H9 (cell line): Measurements from ENCODE around the gene SF3B5. TPM values are rescaled to one million over a fixed set of nuclear protein-coding genes. Genes with fewer than 3 reads are reported as not detected.
"Not testable (repeated sequence)": the region's sequence is repeated elsewhere in the genome, so short reads cannot be mapped to it uniquely, and the experiment has no call there.

Source experiments
- DNase-seq: peaks from one replicate; pipeline ENCODE4 v3.0.0-alpha.2; 2017
- H2AFZ ChIP-seq: one replicate; pipeline ENCODE4 v1.6.1; 2013; ENCODE audit warnings: mild to moderate bottlenecking, low read length, control low read depth, moderate library complexity
- H2AK5ac ChIP-seq: 2 replicates; pipeline ENCODE4 v1.6.1; 2013; ENCODE audit warnings: low read length, control low read depth, mixed read lengths; ENCODE audit not compliant: insufficient read length
- H2BK120ac ChIP-seq: one replicate; pipeline ENCODE4 v1.6.1; 2013; ENCODE audit warnings: low read depth, mild to moderate bottlenecking, low read length, control low read depth, inconsistent platforms; ENCODE audit not compliant: poor library complexity, severe bottlenecking
- H2BK12ac ChIP-seq: 2 replicates; pipeline ENCODE4 v1.6.1; 2013; ENCODE audit warnings: low read length, control low read depth, mixed read lengths, low read depth; ENCODE audit not compliant: insufficient read length
- H2BK15ac ChIP-seq: 2 replicates; pipeline ENCODE4 v1.6.1; 2013; ENCODE audit warnings: low read depth, low read length, control low read depth
- H2BK20ac ChIP-seq: one replicate; pipeline ENCODE4 v1.6.1; 2013; ENCODE audit warnings: low read depth, mild to moderate bottlenecking, low read length, control low read depth, inconsistent platforms; ENCODE audit not compliant: poor library complexity, severe bottlenecking
- H2BK5ac ChIP-seq: 2 replicates; pipeline ENCODE4 v1.6.1; 2013; ENCODE audit warnings: low read length, control low read depth, mixed read lengths; ENCODE audit not compliant: insufficient read length
- H3K14ac ChIP-seq: 2 replicates; pipeline ENCODE4 v1.6.1; 2013; ENCODE audit warnings: low read length, control low read depth; ENCODE audit not compliant: insufficient read depth
- H3K18ac ChIP-seq: 2 replicates; pipeline ENCODE4 v1.6.1; 2013; ENCODE audit warnings: low read depth, mild to moderate bottlenecking, mixed read lengths, low read length, control low read depth; ENCODE audit not compliant: insufficient read length
- H3K23ac ChIP-seq: 2 replicates; pipeline ENCODE4 v1.6.1; 2013; ENCODE audit warnings: low read length, control low read depth, mixed read lengths, low read depth; ENCODE audit not compliant: insufficient read length
- H3K23me2 ChIP-seq: 2 replicates; pipeline ENCODE4 v1.6.1; 2013; ENCODE audit warnings: low read depth, mild to moderate bottlenecking, mixed read lengths, low read length, control low read depth; ENCODE audit not compliant: insufficient read length, poor library complexity, severe bottlenecking
- H3K27ac ChIP-seq: 2 replicates; pipeline ENCODE4 v1.5.1; 2013; ENCODE audit warnings: low read length, control low read depth, mixed read lengths, low read depth; ENCODE audit not compliant: insufficient read length
- H3K27me3 ChIP-seq: 2 replicates; pipeline ENCODE4 v1.6.1; 2013; ENCODE audit warnings: low read length, control low read depth, inconsistent platforms; ENCODE audit not compliant: insufficient read depth
- H3K4ac ChIP-seq: 2 replicates; pipeline ENCODE4 v1.6.1; 2013; ENCODE audit warnings: low read depth, mild to moderate bottlenecking, control low read depth, inconsistent platforms, low read length, moderate library complexity
- H3K4me1 ChIP-seq: 2 replicates; pipeline ENCODE4 v1.6.1; 2013; ENCODE audit warnings: low read length, control low read depth, inconsistent platforms; ENCODE audit not compliant: insufficient read depth
- H3K4me2 ChIP-seq: 2 replicates; pipeline ENCODE4 v1.6.1; 2013; ENCODE audit warnings: low read length, control low read depth, mixed read lengths; ENCODE audit not compliant: insufficient read length, insufficient read depth
- H3K56ac ChIP-seq: 2 replicates; pipeline ENCODE4 v1.6.1; 2013; ENCODE audit warnings: low read depth, mild to moderate bottlenecking, mixed read lengths, low read length, control low read depth; ENCODE audit not compliant: insufficient read length
- H3K79me1 ChIP-seq: 2 replicates; pipeline ENCODE4 v1.6.1; 2013; ENCODE audit warnings: low read depth, mild to moderate bottlenecking, moderate library complexity, low read length, control low read depth, inconsistent platforms; ENCODE audit not compliant: insufficient read depth, poor library complexity, severe bottlenecking
- H3K79me2 ChIP-seq: 2 replicates; pipeline ENCODE4 v1.6.1; 2013; ENCODE audit warnings: low read length, control low read depth, inconsistent platforms; ENCODE audit not compliant: insufficient read depth
- H3K9ac ChIP-seq: 2 replicates; pipeline ENCODE4 v1.6.1; 2013; ENCODE audit warnings: low read length, control low read depth, mixed read lengths; ENCODE audit not compliant: insufficient read length; ENCODE audit errors: extremely low read depth
- H3K9me3 ChIP-seq: one replicate; pipeline ENCODE4 v1.6.1; 2013; ENCODE audit warnings: low read depth, low read length, inconsistent platforms; ENCODE audit not compliant: control insufficient read depth
- H3T11ph ChIP-seq: one replicate; pipeline ENCODE4 v1.6.1; 2013; ENCODE audit warnings: mild to moderate bottlenecking, low read length, control low read depth, inconsistent platforms
- H4K20me1 ChIP-seq: one replicate; pipeline ENCODE4 v1.6.1; 2013; ENCODE audit not compliant: control insufficient read depth, insufficient read length, insufficient read depth
- H4K5ac ChIP-seq: 2 replicates; pipeline ENCODE4 v1.6.1; 2013; ENCODE audit warnings: low read depth, mild to moderate bottlenecking, mixed read lengths, low read length, control low read depth; ENCODE audit not compliant: insufficient read length
- H4K8ac ChIP-seq: replicated peaks from 2 replicates; pipeline ENCODE4 v1.6.1; 2013; ENCODE audit warnings: low read length, control low read depth, mixed read lengths, low read depth; ENCODE audit not compliant: insufficient read length
- H4K91ac ChIP-seq: 2 replicates; pipeline ENCODE4 v1.6.1; 2013; ENCODE audit warnings: low read depth, mild to moderate bottlenecking, moderate library complexity, mixed read lengths, low read length, control low read depth; ENCODE audit not compliant: insufficient read length
- H3K27ac Mint-ChIP-seq, 3 experiments: 2 replicates in 2 of 3; 3 replicates in 1 of 3; pipeline ENCODE4 v1.8.0; 2020 to 2021; ENCODE audit warnings: mixed read lengths in 3 of 3, mild to moderate bottlenecking in 1 of 3, moderate library complexity in 1 of 3
- H3K27me3 Mint-ChIP-seq: 2 replicates; pipeline ENCODE4 v1.8.0; 2021; ENCODE audit warnings: low read depth, mild to moderate bottlenecking, moderate library complexity, mixed read lengths
- H3K36me3 Mint-ChIP-seq, 3 experiments: 2 replicates in 2 of 3; 3 replicates in 1 of 3; pipeline ENCODE4 v1.8.0; 2020 to 2021; ENCODE audit warnings: low read depth in 3 of 3, mixed read lengths in 3 of 3; ENCODE audit not compliant: insufficient read depth in 1 of 3
- H3K4me1 Mint-ChIP-seq, 2 experiments: 2 replicates each; pipeline ENCODE4 v1.8.0; 2020; ENCODE audit warnings: mixed read lengths in 2 of 2
- H3K4me3 Mint-ChIP-seq, 2 experiments: 2 replicates in 1 of 2; 3 replicates in 1 of 2; pipeline ENCODE4 v1.8.0; 2020 to 2021; ENCODE audit warnings: mild to moderate bottlenecking in 2 of 2, mixed read lengths in 2 of 2, moderate library complexity in 1 of 2
- H3K9me3 Mint-ChIP-seq, 2 experiments: 2 replicates in 1 of 2; 3 replicates in 1 of 2; pipeline ENCODE4 v1.8.0; 2020; ENCODE audit warnings: mild to moderate bottlenecking in 2 of 2, mixed read lengths in 2 of 2, moderate library complexity in 1 of 2
- WGBS: extraction: QIAGEN DNeasy Blood & Tissue Kit; methylation state at CpG from one replicate; pipeline ENCODE4 v1.1.7; 2013; ENCODE audit warnings: missing lambda C conversion rate, low lambda C conversion rate, mixed read lengths; ENCODE audit not compliant: insufficient read length; ENCODE audit errors: extremely low coverage; 5-methylcytosine and 5-hydroxymethylcytosine counted together
- total RNA-seq: library from RNA; stranded (reverse); gene quantifications from 2 replicates; pipeline ENCODE4 v1.2.1, GENCODE V29; 2021
- TF ChIP-seq, protein P1 (sequence below): fragments of 200-600 bp; sonication (generic); conservative IDR thresholded peaks from 3 replicates; pipeline ENCODE4 v1.8.0; 2021; ENCODE audit warnings: antibody characterized with exemption, mild to moderate bottlenecking

Gene SF3B5
- total RNA-seq, 1 experiment from 2014 or later, result 145 TPM

DNA sequence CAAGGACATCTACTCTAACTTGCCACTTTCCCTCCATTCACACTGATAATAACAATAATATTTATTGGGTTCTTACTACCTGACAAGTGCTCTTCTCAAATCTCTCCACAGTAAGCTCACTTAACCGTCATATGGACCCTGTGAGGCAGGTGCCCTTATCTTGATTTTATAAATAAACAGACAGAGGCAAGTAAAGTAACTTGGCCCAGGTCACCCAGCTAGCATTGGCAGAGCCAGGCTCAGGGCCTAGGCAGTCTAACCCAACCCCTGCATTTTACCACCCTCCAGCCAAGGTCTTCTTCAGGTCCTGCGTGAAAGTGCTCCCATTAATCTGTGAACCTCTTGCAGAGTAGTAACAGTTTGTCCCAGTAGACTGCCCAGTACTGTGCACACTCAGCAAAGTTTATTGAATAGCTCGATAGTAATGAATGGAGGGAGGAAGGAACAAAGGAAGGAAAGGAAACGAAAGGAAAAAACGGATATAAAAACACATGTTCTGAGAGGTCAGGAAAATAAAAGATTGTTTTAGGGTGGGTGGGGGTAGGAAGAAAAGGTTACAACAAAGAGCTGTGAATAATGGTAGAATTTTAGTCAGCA, 38.0 kb upstream of the SF3B5 start:
- Histone ChIP-seq H4K5ac (no peak overlapping the region), H3K9me3 (no peaks in the 10 kb centered on the region), H3K4ac (no peak overlapping the region), H4K91ac (no peak overlapping the region), H3K79me2 (no peaks in the 10 kb centered on the region), H3K23ac (no peak overlapping the region), H3K23me2 (no peaks in the 10 kb centered on the region), H3K4me1 (no peaks in the 10 kb centered on the region), H3T11ph (no peak overlapping the region), H3K9ac (no peak overlapping the region), H3K79me1 (no peaks in the 10 kb centered on the region), H2BK20ac (no peak overlapping the region), H4K20me1 (no peaks in the 10 kb centered on the region), H3K27ac (no peak overlapping the region), H3K18ac (no peak overlapping the region), H2BK12ac (no peak overlapping the region), H3K27me3 (no peaks in the 10 kb centered on the region), H4K8ac (no peak overlapping the region), H2BK15ac (no peak overlapping the region), H2BK5ac (no peak overlapping the region), H3K4me2 (no peak overlapping the region), H3K14ac (no peak overlapping the region), H2BK120ac (no peak overlapping the region), H2AK5ac (no peak overlapping the region), H2AFZ (no peak overlapping the region), H3K56ac (no peak overlapping the region)
- TF ChIP-seq, protein P1, sequence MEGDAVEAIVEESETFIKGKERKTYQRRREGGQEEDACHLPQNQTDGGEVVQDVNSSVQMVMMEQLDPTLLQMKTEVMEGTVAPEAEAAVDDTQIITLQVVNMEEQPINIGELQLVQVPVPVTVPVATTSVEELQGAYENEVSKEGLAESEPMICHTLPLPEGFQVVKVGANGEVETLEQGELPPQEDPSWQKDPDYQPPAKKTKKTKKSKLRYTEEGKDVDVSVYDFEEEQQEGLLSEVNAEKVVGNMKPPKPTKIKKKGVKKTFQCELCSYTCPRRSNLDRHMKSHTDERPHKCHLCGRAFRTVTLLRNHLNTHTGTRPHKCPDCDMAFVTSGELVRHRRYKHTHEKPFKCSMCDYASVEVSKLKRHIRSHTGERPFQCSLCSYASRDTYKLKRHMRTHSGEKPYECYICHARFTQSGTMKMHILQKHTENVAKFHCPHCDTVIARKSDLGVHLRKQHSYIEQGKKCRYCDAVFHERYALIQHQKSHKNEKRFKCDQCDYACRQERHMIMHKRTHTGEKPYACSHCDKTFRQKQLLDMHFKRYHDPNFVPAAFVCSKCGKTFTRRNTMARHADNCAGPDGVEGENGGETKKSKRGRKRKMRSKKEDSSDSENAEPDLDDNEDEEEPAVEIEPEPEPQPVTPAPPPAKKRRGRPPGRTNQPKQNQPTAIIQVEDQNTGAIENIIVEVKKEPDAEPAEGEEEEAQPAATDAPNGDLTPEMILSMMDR, result no peak
- H3K4me1 Mint-ChIP-seq, result no peaks in the 10 kb centered on the region
- H3K36me3 Mint-ChIP-seq, result no peaks in the 10 kb centered on the region
- no peak overlapping the region for H3K4me3 Mint-ChIP-seq
- no peak overlapping the region for H3K27ac Mint-ChIP-seq
- no peaks in the 10 kb centered on the region for H3K9me3 Mint-ChIP-seq
- peaks cover 4% of the 10 kb centered on the region for H3K27me3 Mint-ChIP-seq
- WGBS, result 100% methylated on average over 2 of the region's 5 CpGs
- no peak for DNase-seq

DNA sequence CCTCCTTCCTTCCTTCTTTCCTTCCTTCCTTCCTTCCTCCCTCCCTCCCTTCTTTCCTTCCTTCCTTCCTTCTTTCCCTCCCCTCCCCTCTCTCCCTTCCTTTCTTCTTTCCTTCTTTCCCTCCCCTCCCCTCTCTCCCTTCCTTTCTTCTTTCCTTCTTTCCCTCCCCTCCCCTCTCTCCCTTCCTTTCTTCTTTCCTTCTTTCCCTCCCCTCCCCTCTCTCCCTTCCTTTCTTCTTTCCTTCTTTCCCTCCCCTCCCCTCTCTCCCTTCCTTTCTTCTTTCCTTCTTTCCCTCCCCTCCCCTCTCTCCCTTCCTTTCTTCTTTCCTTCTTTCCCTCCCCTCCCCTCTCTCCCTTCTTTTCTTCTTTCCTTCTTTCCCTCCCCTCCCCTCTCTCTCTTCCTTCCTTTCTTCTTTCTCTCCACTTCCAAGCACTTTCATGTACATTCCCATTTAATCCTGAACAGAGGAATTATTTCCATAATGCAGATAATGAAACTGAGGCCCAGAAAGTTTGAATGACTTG, 36.9 kb upstream of the SF3B5 start:
- H3K27me3 Mint-ChIP-seq, H3K14ac ChIP-seq, H4K91ac ChIP-seq, H3K27me3 ChIP-seq, H2AFZ ChIP-seq, DNase-seq, H3K79me1 ChIP-seq, H4K5ac ChIP-seq, H2BK15ac ChIP-seq, H3K18ac ChIP-seq, H3K4me1 Mint-ChIP-seq, H3K4me2 ChIP-seq, H3T11ph ChIP-seq, H3K36me3 Mint-ChIP-seq, H2BK12ac ChIP-seq, H2BK120ac ChIP-seq, H4K8ac ChIP-seq, H3K27ac Mint-ChIP-seq, H4K20me1 ChIP-seq, H3K9me3 Mint-ChIP-seq, H3K56ac ChIP-seq, H3K4me1 ChIP-seq, H2AK5ac ChIP-seq, H3K27ac ChIP-seq, H3K23me2 ChIP-seq, H3K9me3 ChIP-seq, H3K9ac ChIP-seq, H3K23ac ChIP-seq, H3K79me2 ChIP-seq, H3K4ac ChIP-seq, H2BK5ac ChIP-seq, H3K4me3 Mint-ChIP-seq, H2BK20ac ChIP-seq: not testable (repeated sequence)
